AG10803 (cell line): ENCODE results near the gene KCMF1.

ENCODE experiments used
- DNase-seq: peaks from one replicate; pipeline ENCODE4 v3.0.0; 2010; ENCODE audit warnings: low read depth
- H3K4me3 ChIP-seq: 2 replicates; pipeline ENCODE4 v1.5.1; 2011; ENCODE audit warnings: mild to moderate bottlenecking, low read length, control low read depth
- CTCF ChIP-seq: conservative IDR thresholded peaks from 2 replicates; pipeline ENCODE4 v1.5.1; 2011; ENCODE audit warnings: mild to moderate bottlenecking, low read length, control low read depth, inconsistent platforms

KCMF1 gene

GRCh38 chr2:85012431-85012830, 41.5 kb downstream of the KCMF1 start:
- no peak overlapping the region for H3K4me3 ChIP-seq
- no peak for DNase-seq
- TF ChIP-seq CTCF = no peak

- no peak overlapping the region for H3K4me3 ChIP-seq
- no peak for TF ChIP-seq CTCF
- DNase-seq = no peak
These were observed 41.9 kb downstream of the KCMF1 start for GRCh38 chr2:85012855-85013254.

GRCh38 chr2:85015653-85016360, 44.8 kb downstream of the KCMF1 start:
- H3K4me3 ChIP-seq = no peak overlapping the region
- peak; percentile 36 for DNase-seq
- peak; percentile 25; the same call in 1 of the 2 replicates for TF ChIP-seq CTCF

GRCh38 chr2:85016446-85016845, 45.5 kb downstream of the KCMF1 start:
- no peak for TF ChIP-seq CTCF
- no peak for DNase-seq
- no peak overlapping the region for H3K4me3 ChIP-seq

- peak; percentile 49 for TF ChIP-seq CTCF
- no peak overlapping the region for H3K4me3 ChIP-seq
- DNase-seq = no peak
These were observed 46.6 kb downstream of the KCMF1 start for GRCh38 chr2:85017411-85018048.

GRCh38 chr2:85018049-85018447, 47.1 kb downstream of the KCMF1 start:
- TF ChIP-seq CTCF = no peak
- DNase-seq = no peak
- H3K4me3 ChIP-seq = no peak overlapping the region

- no peak for DNase-seq
- no peak for TF ChIP-seq CTCF
These were observed 48.2 kb downstream of the KCMF1 start for GRCh38 chr2:85019121-85019520.

More at GRCh38 chr2:85019121-85019520, 48.2 kb downstream of the KCMF1 start:
- no peak overlapping the region for H3K4me3 ChIP-seq
